Stomach (tissue), 9 donors: ENCODE measurements around the gene LCORL. TPM values are rescaled to one million over a fixed set of nuclear protein-coding genes. Genes with fewer than 3 reads are reported as not detected.
"Not testable (repeated sequence)": the region's sequence is repeated elsewhere in the genome, so short reads cannot be mapped to it uniquely, and the experiment has no call there.

Experiments used
- DNase-seq, 2 donors: peaks; one replicate each; pipeline versions ENCODE4 v3.0.0 to v3.0.0-alpha.2; 2013 to 2019
- H3K27ac ChIP-seq, 5 donors: fragments of 200-600 bp in 4 of 5; sonication (generic) in 4 of 5; one replicate each; pipeline ENCODE4 v1.5.1; 2013 to 2019; ENCODE audit warnings: mild to moderate bottlenecking in 1 of 5, moderate library complexity in 1 of 5
- H3K27me3 ChIP-seq, 3 donors: fragments of 200-600 bp; sonication (generic); one replicate each; pipeline ENCODE4 v1.5.1; 2017 to 2019; ENCODE audit warnings: mixed run types in 1 of 3
- H3K36me3 ChIP-seq, 4 donors: fragments of 200-600 bp; sonication (generic); 1 replicate in 3 of 4; 2 replicates in 1 of 4; pipeline ENCODE4 v1.5.1; 2016 to 2019
- H3K4me1 ChIP-seq, 4 donors: fragments of 200-600 bp; sonication (generic); one replicate each; pipeline ENCODE4 v1.5.1; 2016 to 2019
- H3K4me3 ChIP-seq, 4 donors: fragments of 200-600 bp; sonication (generic) in 3 of 4; one replicate each; pipeline ENCODE4 v1.5.1; 2016 to 2019; ENCODE audit warnings: mild to moderate bottlenecking in 1 of 4
- H3K9me3 ChIP-seq, 4 donors: fragments of 200-600 bp; sonication (generic); one replicate each; pipeline ENCODE4 v1.5.1; 2016 to 2019
- CTCF ChIP-seq, 7 experiments: fragments of 450-650 bp in 4 of 7; fragments of 200-600 bp in 3 of 7; sonication (generic) in 3 of 7; IDR thresholded peaks; one replicate each; pipeline ENCODE4 v1.5.1; 2016 to 2019; ENCODE audit warnings: antibody characterized with exemption in 7 of 7, control low read depth in 2 of 7, mild to moderate bottlenecking in 1 of 7
- EP300 ChIP-seq: sonication (generic); formaldehyde crosslinking; IDR thresholded peaks from one replicate; pipeline ENCODE4 v1.6.1; 2017; ENCODE audit warnings: antibody characterized with exemption
- POLR2A ChIP-seq, 4 donors: fragments of 450-650 bp; IDR thresholded peaks; one replicate each; pipeline ENCODE4 v1.6.1; 2016; ENCODE audit warnings: antibody characterized with exemption in 4 of 4, control low read depth in 2 of 4, mild to moderate bottlenecking in 1 of 4, moderate library complexity in 1 of 4
- POLR2AphosphoS5 ChIP-seq, 3 donors: sonication (generic); formaldehyde crosslinking; IDR thresholded peaks; one replicate each; pipeline ENCODE4 v1.6.1; 2016; ENCODE audit warnings: antibody characterized with exemption in 3 of 3
- WGBS, 5 donors: extraction: QIAGEN DNeasy Blood & Tissue Kit in 3 of 5; methylation state at CpG; one replicate each; pipeline versions ENCODE4 v1.1.5 to v1.1.7; 2013 to 2018; 5-methylcytosine and 5-hydroxymethylcytosine counted together
- intact Hi-C: fragments of 100-400 bp; cut with DNase I; formaldehyde crosslinking; loops from one replicate; pipeline ENCODE4 v1.15.1; 2023; ENCODE audit warnings: low total_unique reads
- polyA plus RNA-seq, 3 donors: library from polyadenylated mRNA; stranded (reverse); fragments of 200-250 nt; gene quantifications; one replicate each; pipeline ENCODE4 v1.2.3, GENCODE V29; 2013
- total RNA-seq, 5 donors: library from RNA; depleted of rRNA; stranded (reverse); fragments of >200 nt; gene quantifications; one replicate each; pipeline versions ENCODE4 v1.1.0 to v1.2.3, GENCODE V29; 2014 to 2016
- donor health status: healthy with polysubstance abuse.
- donor health status: Bipolar disorder and iron deficiency.
- donor health status: healthy.

The LCORL gene
- total and polyA plus RNA-seq, 8 donors, result 1.8 to 28.1 (median 8.2) TPM

GRCh38 chr4:18042012-18042411 is 20.5 kb upstream of the LCORL start:
- Histone ChIP-seq H3K4me1 (no peaks in the 10 kb centered on the region), H3K27me3 (no peaks in the 10 kb centered on the region), H3K36me3 (no peaks in the 10 kb centered on the region), H3K9me3 (no peaks in the 10 kb centered on the region), H3K4me3 (no peak overlapping the region), H3K27ac (no peak overlapping the region)
- intact Hi-C loops, result no loop called here
- no peak for DNase-seq
- no peak for TF ChIP-seq CTCF (IDR thresholded peaks at IDR 0.05)
- TF ChIP-seq POLR2AphosphoS5 (IDR thresholded peaks at IDR 0.05), result no peak
- TF ChIP-seq EP300, result no peak
- TF ChIP-seq POLR2A (IDR thresholded peaks at IDR 0.05), result no peak
- WGBS, 5 donors, result 87 to 100% (median 97%) methylated on average over 1 of the region's 1 CpG

GRCh38 chr4:18041114-18041513 is 19.6 kb upstream of the LCORL start:
- H3K9me3 ChIP-seq, result no peaks in the 10 kb centered on the region
- TF ChIP-seq POLR2A (IDR thresholded peaks at IDR 0.05), result no peak
- no peak for TF ChIP-seq EP300
- TF ChIP-seq POLR2AphosphoS5 (IDR thresholded peaks at IDR 0.05), result no peak
- no peak for TF ChIP-seq CTCF (IDR thresholded peaks at IDR 0.05)
- no peak overlapping the region for H3K4me3 ChIP-seq
- DNase-seq, result no peak
- no peaks in the 10 kb centered on the region for H3K36me3 ChIP-seq
- intact Hi-C loops, result no loop called here
- no peaks in the 10 kb centered on the region for H3K27me3 ChIP-seq
- no peaks in the 10 kb centered on the region for H3K4me1 ChIP-seq
- no peak overlapping the region for H3K27ac ChIP-seq
- WGBS, 5 donors, result 85 to 97% (median 89%) methylated on average over 2 of the region's 2 CpGs

- Histone ChIP-seq H3K27ac (no peak overlapping the region), H3K4me1 (no peaks in the 10 kb centered on the region), H3K4me3 (no peak overlapping the region), H3K36me3 (no peaks in the 10 kb centered on the region), H3K9me3 (no peaks in the 10 kb centered on the region), H3K27me3 (no peaks in the 10 kb centered on the region)
- DNase-seq, result no peak
- intact Hi-C loops, result no loop called here
- no peak for TF ChIP-seq POLR2A (IDR thresholded peaks at IDR 0.05)
- TF ChIP-seq POLR2AphosphoS5 (IDR thresholded peaks at IDR 0.05), result no peak
- TF ChIP-seq EP300, result no peak
- no peak for TF ChIP-seq CTCF (IDR thresholded peaks at IDR 0.05)
- WGBS, 5 donors, result 57 to 79% (median 69%) methylated on average over 2 of the region's 2 CpGs
Measured at GRCh38 chr4:18039113-18039512, 17.6 kb upstream of the LCORL start.

GRCh38 chr4:18036369-18036768 is 14.8 kb upstream of the LCORL start:
- H3K9me3 ChIP-seq, H3K4me3 ChIP-seq, H3K27ac ChIP-seq, DNase-seq, H3K36me3 ChIP-seq, H3K27me3 ChIP-seq, H3K4me1 ChIP-seq, intact Hi-C loops: not testable (repeated sequence)
- 79 to 92% (median 87%) methylated on average over 10 of the region's 10 CpGs for WGBS, 5 donors

- Histone ChIP-seq H3K36me3 (no peaks in the 10 kb centered on the region), H3K9me3 (no peaks in the 10 kb centered on the region), H3K27ac (no peak overlapping the region), H3K27me3 (no peaks in the 10 kb centered on the region), H3K4me3 (no peak overlapping the region), H3K4me1 (no peaks in the 10 kb centered on the region)
- intact Hi-C loops, result no loop called here
- 71 to 89% (median 81%) methylated on average over 2 of the region's 2 CpGs for WGBS, 5 donors
- TF ChIP-seq POLR2A (IDR thresholded peaks at IDR 0.05) (no peak), POLR2AphosphoS5 (IDR thresholded peaks at IDR 0.05) (no peak), EP300 (no peak), CTCF (IDR thresholded peaks at IDR 0.05) (no peak)
- DNase-seq, result no peak
Measured at GRCh38 chr4:18034099-18034498, 12.5 kb upstream of the LCORL start.
